ENCODE results near the gene DLGAP4.

The DLGAP4 gene

DNA sequence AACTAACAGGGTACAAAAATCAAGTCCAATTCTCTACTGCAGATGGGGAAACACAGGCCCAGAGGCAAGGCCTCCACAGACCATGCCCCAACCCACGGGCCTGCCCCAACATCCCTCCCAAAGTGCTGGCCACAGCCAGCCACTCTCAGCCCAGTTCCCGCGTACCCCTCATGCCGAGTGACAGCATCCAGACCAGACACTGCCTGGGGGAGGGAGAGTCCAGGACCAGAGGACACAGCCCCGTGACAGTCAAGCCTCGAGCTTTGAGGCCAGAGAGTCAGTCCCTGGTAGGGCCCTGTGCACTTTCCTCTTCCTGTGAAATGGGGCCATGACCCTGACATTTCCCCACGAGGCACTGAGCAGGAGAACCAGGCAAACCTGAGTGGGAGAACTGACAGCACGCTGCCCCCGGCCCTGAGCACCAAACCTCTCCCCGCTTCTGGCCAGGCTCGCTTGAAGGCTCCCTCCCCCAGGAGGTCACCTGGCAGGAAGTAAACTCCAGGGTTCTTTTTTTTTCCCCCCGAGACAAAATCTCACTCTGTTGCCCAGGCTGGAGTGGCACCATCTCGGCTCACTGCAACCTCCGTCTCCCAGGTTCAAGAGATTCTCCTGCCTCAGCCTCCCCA is 240.1 kb downstream of the DLGAP4 start:
- DNase-seq (ENCODE audit: low read depth): no peak
- TF ChIP-seq, protein P1, sequence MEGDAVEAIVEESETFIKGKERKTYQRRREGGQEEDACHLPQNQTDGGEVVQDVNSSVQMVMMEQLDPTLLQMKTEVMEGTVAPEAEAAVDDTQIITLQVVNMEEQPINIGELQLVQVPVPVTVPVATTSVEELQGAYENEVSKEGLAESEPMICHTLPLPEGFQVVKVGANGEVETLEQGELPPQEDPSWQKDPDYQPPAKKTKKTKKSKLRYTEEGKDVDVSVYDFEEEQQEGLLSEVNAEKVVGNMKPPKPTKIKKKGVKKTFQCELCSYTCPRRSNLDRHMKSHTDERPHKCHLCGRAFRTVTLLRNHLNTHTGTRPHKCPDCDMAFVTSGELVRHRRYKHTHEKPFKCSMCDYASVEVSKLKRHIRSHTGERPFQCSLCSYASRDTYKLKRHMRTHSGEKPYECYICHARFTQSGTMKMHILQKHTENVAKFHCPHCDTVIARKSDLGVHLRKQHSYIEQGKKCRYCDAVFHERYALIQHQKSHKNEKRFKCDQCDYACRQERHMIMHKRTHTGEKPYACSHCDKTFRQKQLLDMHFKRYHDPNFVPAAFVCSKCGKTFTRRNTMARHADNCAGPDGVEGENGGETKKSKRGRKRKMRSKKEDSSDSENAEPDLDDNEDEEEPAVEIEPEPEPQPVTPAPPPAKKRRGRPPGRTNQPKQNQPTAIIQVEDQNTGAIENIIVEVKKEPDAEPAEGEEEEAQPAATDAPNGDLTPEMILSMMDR (IDR thresholded peaks at IDR 0.05; ENCODE audit: control insufficient read depth, insufficient read depth, low read depth, low read length, missing control alignments): no peak
- no peak overlapping the region for H3K4me3 ChIP-seq (ENCODE audit: control insufficient read depth, low read depth, low read length)

DNA sequence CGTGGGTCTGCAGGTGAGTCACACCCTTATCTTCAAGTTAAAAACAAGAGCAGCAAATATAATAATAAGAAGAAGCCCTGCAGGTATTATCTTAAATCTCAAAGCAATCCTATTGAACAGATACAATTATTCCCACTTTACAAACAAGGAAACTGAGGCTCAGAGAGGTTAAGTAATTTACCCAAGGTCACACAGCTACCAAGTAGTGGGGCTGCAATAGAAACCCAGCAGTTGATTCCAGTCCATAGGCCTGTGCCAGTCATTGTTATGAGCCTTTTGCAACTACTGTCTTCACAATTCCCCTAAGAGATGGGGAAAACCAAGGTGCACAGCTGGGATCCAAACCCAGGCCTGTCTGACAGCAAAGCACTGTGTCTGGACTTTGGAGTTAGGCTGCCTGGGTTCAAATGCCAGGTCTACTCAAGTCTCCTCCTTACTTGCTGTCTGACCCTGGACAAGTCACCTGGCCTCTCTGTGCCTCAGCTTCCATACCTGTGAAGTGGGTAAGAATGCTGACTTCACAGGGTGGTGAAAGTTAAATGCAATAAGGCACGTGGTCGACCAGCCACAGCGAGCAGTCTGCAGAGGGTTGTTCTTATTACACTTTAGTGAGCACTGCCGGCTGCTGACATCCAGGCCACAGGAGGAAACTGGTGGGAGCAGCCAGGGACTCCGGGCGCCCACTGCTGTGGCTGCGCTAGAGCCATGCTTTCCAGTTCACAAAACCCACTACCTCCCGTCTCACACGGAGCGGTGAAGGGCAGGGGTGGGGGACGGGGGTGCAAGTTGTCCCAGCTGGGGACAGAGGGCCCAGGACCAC is 241.3 kb downstream of the DLGAP4 start:
- no peak for DNase-seq (ENCODE audit: low read depth)
- H3K4me3 ChIP-seq (ENCODE audit: control insufficient read depth, low read depth, low read length): no peak overlapping the region
- TF ChIP-seq, protein P1 (IDR thresholded peaks at IDR 0.05; ENCODE audit: control insufficient read depth, insufficient read depth, low read depth, low read length, missing control alignments): no peak

DNA sequence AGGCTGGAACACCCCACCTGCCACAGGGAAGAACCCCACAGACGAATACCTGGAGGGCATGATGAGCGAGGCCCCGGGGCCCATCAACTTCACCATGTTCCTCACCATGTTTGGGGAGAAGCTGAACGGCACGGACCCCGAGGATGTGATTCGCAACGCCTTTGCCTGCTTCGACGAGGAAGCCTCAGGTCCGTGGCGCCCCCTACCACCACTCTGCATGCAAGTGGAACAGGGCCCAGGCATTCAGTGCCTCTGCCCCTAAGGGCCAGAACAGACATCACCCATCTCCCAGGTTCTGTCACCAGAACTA is 241.8 kb downstream of the DLGAP4 start:
- no peak for DNase-seq (ENCODE audit: low read depth)
- TF ChIP-seq, protein P1 (IDR thresholded peaks at IDR 0.05; ENCODE audit: control insufficient read depth, insufficient read depth, low read depth, low read length, missing control alignments): peak; percentile 3
- H3K4me3 ChIP-seq (ENCODE audit: control insufficient read depth, low read depth, low read length): no peak overlapping the region

DNA sequence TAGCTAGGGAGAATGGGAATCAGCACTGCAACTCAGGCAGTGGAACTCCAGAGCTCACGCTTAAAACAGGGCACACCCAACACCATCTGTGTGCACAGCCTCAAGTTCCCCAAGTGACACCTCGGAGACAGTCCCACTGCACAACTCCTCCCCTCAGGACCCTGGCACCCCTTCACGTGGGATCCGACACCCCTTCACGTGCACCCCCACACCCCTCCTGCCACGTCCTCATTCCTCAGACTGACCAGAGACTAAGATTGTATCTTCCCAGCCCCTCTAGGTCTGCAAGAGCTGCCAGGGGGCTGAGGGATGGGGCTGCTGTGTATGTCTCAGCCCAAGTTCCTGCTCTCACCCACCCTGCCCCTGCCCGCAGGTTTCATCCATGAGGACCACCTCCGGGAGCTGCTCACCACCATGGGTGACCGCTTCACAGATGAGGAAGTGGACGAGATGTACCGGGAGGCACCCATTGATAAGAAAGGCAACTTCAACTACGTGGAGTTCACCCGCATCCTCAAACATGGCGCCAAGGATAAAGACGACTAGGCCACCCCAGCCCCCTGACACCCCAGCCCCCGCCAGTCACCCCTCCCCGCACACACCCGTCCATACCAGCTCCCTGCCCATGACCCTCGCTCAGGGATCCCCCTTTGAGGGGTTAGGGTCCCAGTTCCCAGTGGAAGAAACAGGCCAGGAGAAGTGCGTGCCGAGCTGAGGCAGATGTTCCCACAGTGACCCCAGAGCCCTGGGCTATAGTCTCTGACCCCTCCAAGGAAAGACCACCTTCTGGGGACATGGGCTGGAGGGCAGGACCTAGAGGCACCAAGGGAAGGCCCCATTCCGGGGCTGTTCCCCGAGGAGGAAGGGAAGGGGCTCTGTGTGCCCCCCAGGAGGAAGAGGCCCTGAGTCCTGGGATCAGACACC is 242.8 kb downstream of the DLGAP4 start:
- TF ChIP-seq, protein P1 (IDR thresholded peaks at IDR 0.05; ENCODE audit: control insufficient read depth, insufficient read depth, low read depth, low read length, missing control alignments): no peak
- no peak for DNase-seq (ENCODE audit: low read depth)
- H3K4me3 ChIP-seq (ENCODE audit: control insufficient read depth, low read depth, low read length): no peak overlapping the region

DNA sequence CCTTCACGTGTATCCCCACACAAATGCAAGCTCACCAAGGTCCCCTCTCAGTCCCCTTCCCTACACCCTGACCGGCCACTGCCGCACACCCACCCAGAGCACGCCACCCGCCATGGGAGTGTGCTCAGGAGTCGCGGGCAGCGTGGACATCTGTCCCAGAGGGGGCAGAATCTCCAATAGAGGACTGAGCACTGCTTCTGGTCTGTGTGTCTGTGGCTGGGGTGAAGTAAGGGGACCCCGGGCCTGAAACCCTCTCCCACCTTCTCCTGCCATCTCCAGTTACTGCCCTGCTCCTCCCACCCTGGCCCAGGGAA is 243.4 kb downstream of the DLGAP4 start:
- TF ChIP-seq, protein P1 (IDR thresholded peaks at IDR 0.05; ENCODE audit: control insufficient read depth, insufficient read depth, low read depth, low read length, missing control alignments): no peak
- H3K4me3 ChIP-seq (ENCODE audit: control insufficient read depth, low read depth, low read length): no peak overlapping the region
- no peak for DNase-seq (ENCODE audit: low read depth)

DNA sequence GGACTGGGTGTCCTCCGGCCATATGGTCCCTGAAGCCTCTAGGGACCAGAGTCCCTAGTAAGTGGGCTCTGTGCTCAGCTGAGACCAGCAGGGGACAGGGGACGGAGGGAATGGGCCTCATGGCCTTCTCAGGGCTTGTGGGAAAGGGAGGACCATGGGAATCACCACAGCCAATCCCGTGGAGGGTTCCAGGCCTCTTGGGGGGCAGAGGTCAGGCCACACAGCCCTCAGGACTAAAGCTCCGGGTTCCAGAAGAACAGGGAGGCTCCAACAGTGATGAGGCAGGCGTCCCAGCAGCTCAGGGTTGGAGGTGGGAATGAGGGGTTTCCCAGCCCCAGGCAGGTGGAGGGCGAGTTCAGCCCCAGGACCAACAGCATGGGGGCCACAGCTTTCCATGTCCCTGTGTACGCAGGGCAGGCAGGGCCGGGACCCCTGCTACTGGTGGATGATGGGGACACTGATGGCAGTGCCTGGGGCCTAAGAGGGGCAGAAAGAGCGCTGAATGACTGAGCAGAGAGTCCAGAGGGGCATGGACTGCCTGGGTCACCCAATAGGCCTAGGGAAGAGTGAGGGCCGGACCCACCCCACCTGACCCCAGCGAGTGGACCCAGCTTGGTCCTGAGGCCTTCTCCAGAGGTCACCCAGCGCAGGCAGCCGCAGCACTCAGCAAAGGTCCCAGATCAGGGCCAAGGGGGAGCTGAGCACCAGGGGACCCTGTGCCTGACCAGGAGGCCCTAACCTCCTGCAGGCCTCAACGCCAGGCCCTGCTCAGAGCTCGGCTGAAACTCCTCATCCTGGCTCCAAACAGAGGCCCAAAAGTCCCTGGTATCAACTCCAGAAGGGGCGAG is 244.0 kb downstream of the DLGAP4 start:
- no peak for DNase-seq (ENCODE audit: low read depth)
- no peak overlapping the region for H3K4me3 ChIP-seq (ENCODE audit: control insufficient read depth, low read depth, low read length)
- TF ChIP-seq, protein P1 (IDR thresholded peaks at IDR 0.05; ENCODE audit: control insufficient read depth, insufficient read depth, low read depth, low read length, missing control alignments): no peak

All from AG09309 (cell line).